ENCODE measurements around the gene ST6GAL1. TPM values are rescaled to one million over a fixed set of nuclear protein-coding genes. Genes with fewer than 3 reads are reported as not detected.

Gene ST6GAL1
- total RNA-seq, 1 experiment from 2014 or later, result 27.6 TPM

DNA sequence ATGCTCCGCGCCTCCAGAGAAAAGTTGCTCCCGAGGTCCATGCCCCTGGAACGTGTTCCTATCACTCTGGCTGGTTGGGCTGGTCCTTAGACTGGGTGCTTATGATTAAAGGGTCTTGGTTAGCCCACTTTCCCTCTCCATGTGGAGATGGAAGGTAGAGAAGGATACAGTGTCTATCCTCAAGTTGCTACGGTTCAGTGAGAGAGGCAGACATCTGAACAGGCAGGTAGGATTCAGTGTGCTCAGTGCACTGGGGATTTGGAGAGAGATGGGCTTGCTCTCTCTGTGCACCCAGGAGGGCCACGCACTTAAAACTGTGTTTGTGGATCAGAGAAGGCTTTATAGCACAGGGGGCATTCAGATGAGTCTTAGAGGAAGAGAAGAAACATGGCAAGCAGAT is 146.0 kb downstream of the ST6GAL1 start:
- in situ Hi-C loops (cut with HindIII; ENCODE audit: low pct_unique_long_range_greater_than_20kb, low sequenced_read_pairs), result no loop called here
- no peak for DNase-seq (ENCODE audit: low read depth)

DNA sequence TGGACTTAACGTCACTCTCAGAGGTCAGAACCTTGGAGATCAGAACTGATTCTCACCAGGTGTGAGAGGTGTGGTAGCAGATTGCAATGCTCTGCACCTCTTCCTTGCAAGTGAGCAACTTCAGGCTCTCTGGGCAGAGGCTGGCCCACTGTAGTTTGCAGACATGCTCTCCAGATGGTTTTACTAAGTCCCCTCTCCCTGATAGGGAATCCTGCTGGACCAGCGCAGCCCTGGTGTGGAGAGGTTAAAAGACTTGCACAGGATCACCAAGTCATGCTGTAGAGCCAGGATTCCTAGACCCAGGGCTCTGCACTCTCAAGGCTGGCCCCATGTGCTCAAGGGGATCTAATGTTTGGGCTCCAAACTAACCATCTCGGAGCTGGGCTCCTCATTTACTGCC is 146.8 kb downstream of the ST6GAL1 start:
- DNase-seq (ENCODE audit: low read depth), result no peak
- in situ Hi-C loops (cut with HindIII; ENCODE audit: low pct_unique_long_range_greater_than_20kb, low sequenced_read_pairs), result no loop called here

DNA sequence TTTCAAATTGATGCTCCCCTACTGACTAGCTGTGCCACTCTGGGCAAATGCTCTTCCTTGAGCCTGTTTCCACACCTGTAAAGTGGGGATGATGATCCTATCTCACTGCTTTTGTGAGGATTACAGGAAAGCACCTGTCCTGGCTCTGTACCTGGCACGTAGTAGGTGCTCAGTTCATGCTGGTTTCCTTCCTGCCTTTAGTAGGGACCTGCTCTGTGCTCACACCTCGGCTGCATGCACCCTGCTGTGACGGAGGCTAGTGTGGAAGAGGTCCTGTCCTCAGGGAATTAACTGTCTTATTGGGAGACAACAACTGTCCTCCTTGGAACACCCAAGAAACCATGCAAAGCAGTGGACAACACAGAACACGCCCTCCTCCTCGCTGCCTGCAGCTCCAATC is 147.2 kb downstream of the ST6GAL1 start:
- in situ Hi-C loops (cut with HindIII; ENCODE audit: low pct_unique_long_range_greater_than_20kb, low sequenced_read_pairs), result no loop called here
- DNase-seq (ENCODE audit: low read depth), result no peak

GRCh38 chr3:187079090-187080022 is 149.0 kb downstream of the ST6GAL1 start:
- DNase-seq (ENCODE audit: low read depth), result no peak
- in situ Hi-C loops (cut with HindIII; ENCODE audit: low pct_unique_long_range_greater_than_20kb, low sequenced_read_pairs), result no loop called here

DNA sequence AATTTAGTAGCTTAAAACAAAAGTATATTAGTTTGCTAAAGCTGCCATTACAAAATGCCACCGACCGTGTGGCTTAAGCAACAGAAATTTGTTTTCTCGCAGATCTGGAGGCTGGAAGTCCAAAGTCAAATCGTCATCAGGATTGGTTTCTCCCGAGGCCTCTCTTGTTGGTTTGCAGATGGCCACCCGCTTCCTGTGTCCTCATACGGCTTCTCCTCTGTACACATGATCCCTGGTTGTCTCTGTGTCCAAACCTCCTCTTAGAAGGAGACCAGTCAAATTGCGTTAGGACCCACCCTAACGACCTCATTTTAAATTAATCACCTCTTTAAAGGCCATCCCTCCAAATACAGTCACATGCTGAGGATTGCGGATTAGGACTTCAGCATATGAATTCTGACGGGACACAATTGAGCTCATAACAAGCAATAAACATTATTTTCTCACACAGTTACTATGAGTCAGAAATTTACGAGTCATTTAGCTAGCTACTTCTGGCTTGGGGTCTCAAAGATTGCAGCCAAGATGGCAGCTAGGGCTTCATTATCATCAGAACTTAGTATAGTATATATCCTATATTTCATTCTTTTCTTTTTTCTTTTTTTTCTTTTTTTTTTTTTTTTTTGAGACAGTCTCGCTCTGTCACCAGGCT is 150.6 kb downstream of the ST6GAL1 start:
- in situ Hi-C loops (cut with HindIII; ENCODE audit: low pct_unique_long_range_greater_than_20kb, low sequenced_read_pairs), result no loop called here
- DNase-seq (ENCODE audit: low read depth), result no peak

DNA sequence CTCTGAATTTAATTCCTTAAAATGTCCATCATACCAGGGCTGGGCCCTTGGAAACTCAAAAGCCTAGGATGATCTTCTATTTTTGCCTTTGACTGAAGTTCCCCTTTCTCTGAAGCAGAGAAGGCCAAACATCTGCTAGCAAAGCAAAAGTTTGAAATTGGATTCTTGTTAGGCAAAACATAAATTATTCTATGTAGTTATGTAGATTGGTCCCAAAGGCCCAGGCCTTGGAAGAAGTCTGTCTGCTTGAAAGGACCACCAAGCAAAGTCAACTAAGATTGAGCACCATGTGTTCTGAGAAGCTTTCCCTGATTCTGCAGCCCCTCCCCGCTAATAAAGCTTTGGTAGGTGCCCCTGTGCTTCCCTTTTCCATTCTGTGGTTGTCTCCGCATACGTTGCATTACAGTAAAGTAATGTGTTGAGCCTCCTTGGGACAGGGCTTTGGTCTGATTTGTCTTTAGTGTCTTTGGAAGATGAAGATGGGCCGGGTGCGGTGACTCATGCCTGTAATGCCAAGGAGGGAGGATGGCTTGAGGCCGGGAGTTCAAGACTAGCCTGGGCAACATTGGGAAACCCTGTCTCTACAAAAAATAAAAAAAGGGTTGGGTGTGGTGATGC is 152.5 kb downstream of the ST6GAL1 start:
- no peak for DNase-seq (ENCODE audit: low read depth)
- in situ Hi-C loops (cut with HindIII; ENCODE audit: low pct_unique_long_range_greater_than_20kb, low sequenced_read_pairs), result no loop called here

GRCh38 chr3:187084126-187084525 is 153.8 kb downstream of the ST6GAL1 start:
- in situ Hi-C loops (cut with HindIII; ENCODE audit: low pct_unique_long_range_greater_than_20kb, low sequenced_read_pairs), result no loop called here
- DNase-seq (ENCODE audit: low read depth), result no peak

- no peak for DNase-seq (ENCODE audit: low read depth)
- in situ Hi-C loops (cut with HindIII; ENCODE audit: low pct_unique_long_range_greater_than_20kb, low sequenced_read_pairs), result no loop called here
Measured at GRCh38 chr3:187084580-187084979, 154.3 kb downstream of the ST6GAL1 start.

DNA sequence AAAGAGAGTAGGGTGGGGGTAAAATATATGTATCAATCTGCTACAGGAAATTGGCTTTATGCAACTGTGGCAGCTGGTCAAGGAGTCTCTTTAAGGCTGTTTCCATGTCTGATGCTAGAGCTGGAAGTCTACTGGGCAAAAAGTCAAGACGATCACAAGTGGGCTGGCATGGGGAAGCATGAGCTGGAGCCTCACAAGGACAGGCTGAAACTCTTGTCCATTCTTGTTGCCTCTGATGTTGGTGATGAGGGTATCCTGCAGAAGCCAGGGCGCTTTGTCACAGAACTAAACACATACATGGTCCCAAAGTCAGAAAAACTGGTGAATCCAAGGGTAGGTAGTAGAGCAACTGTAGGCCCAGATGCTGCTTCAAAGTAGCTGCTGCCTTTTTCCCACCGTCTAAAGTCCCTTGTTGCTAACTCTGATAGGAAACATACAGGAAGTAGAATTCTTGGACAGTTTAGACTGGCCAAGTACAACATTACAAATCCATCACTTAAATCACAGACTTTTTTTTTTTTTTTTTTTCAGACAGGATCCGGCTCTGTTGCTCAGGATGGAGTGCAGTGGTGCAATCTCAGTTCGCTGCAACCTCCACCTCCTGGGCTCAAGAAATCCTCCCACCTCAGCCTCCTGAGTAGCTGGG is 154.8 kb downstream of the ST6GAL1 start:
- in situ Hi-C loops (cut with HindIII; ENCODE audit: low pct_unique_long_range_greater_than_20kb, low sequenced_read_pairs), result no loop called here
- DNase-seq (ENCODE audit: low read depth), result no peak

DNA sequence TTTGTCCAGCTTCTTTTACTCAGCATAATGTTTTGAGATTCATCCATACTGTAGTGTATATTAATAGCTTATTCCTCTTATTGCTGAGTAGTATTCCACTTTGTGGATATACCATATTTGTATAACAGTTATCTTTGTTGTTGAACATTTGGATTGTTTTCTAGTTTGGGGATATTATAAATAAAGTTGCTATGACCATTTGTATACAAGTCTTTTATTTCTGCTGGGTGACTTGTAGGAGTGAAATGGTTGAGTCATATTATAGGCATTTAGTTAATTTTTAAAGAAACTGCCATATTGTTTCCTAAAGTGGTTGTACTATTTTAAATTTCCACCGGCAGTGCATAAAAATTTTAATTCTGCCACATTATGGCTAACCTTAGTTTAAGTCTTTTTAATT is 155.6 kb downstream of the ST6GAL1 start:
- in situ Hi-C loops (cut with HindIII; ENCODE audit: low pct_unique_long_range_greater_than_20kb, low sequenced_read_pairs), result no loop called here
- peak; percentile 43 for DNase-seq (ENCODE audit: low read depth)

DNA sequence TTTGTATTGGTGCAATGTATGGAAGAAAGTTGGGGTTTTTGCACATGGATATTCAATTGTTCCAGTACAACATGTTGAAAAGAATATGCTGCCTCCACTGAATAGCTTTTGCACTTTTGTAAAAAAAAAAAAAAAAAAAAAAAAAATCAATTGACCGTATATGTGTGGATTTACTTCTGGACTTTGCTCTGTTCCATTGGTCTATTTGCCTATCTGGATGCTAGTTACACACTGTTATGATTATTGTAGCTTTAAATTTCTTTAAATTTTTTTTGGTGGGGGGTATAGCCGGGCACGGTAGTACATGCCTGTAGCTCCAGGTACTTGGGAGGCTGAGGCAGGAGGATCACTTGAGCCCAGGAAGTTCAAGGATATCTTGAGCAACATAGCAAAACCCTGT is 156.5 kb downstream of the ST6GAL1 start:
- DNase-seq (ENCODE audit: low read depth), result no peak
- in situ Hi-C loops (cut with HindIII; ENCODE audit: low pct_unique_long_range_greater_than_20kb, low sequenced_read_pairs), result no loop called here

- in situ Hi-C loops (cut with HindIII; ENCODE audit: low pct_unique_long_range_greater_than_20kb, low sequenced_read_pairs), result no loop called here
- DNase-seq (ENCODE audit: low read depth), result no peak
Measured at GRCh38 chr3:187088701-187089100, 158.4 kb downstream of the ST6GAL1 start.

DNA sequence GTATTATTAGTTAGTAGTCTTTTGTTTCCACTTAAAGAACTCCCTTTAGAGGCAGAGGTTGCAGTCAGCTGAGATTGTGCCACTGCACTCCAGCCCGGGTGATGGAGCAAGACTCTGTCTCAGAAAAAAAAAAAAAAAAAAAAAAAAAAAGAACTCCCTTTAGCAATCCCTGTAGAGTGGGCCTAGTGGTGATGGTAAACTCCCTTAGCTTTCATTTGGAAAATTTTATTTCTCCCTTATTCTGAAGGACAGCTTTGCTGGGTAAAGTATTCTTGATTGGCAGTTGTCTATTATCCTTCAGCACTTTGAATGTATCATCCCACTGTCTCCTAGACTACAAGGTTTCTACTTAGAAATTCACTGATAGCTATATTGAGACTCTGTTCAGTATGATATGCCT is 163.0 kb downstream of the ST6GAL1 start:
- no peak for DNase-seq (ENCODE audit: low read depth)
- in situ Hi-C loops (cut with HindIII; ENCODE audit: low pct_unique_long_range_greater_than_20kb, low sequenced_read_pairs), result no loop called here

DNA sequence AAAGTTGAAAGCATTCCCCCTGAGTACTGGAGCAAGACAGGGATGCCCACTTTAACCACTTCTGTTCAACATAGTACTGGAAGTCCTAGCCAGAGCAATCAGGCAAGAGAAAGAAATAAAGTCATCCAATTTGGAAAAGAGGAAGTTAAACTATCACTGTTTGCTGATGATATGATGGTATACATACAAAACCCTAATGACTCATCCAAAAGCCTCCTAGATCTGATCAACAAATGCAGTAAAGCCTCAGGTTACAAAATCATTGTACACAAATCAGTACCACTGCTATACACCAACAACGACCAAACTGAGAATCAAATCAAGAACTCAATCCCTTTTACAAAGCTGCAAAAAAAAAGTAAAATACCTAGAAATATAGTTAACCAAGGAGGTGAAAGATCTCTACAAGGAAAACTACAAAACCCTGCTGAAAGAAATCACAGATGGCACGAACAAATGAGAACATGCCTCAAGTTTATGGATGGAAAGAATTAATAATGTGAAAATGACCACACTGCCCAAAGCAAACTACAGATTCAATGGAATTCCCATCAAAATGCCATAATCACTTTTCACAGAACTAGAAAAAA is 168.7 kb downstream of the ST6GAL1 start:
- in situ Hi-C loops (cut with HindIII; ENCODE audit: low pct_unique_long_range_greater_than_20kb, low sequenced_read_pairs), result no loop called here
- DNase-seq (ENCODE audit: low read depth), result no peak

GRCh38 chr3:187101184-187102072 is 171.1 kb downstream of the ST6GAL1 start:
- in situ Hi-C loops (cut with HindIII; ENCODE audit: low pct_unique_long_range_greater_than_20kb, low sequenced_read_pairs), result no loop called here
- DNase-seq (ENCODE audit: low read depth), result peak; percentile 15

DNA sequence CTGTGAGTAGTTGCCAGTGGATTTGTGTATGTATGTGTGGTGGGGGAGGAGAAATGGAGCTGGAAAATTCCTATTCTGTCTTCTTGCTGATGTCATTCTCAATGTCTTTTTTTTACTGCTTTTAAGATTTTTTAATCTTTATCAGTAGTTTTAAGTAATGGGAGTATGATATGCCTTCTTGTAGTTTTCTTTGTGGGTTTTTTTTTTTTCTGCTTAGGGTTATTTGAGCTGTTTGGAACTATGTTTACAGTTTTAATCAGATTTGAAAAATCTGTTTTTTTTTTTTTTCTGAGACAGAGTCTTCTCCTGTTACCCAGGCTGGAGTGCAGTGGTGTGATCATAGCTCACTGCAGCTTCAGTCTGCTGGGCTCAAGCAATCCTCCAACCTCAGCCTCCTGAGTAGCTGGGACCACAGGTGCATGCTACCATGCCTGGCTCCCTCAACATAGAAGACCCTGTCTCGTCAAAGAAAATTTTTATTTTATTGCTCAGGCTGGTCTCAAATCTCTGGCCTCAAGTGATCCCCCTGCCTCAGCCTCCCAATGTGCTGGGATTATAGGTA is 171.8 kb downstream of the ST6GAL1 start:
- in situ Hi-C loops (cut with HindIII; ENCODE audit: low pct_unique_long_range_greater_than_20kb, low sequenced_read_pairs), result no loop called here
- DNase-seq (ENCODE audit: low read depth), result no peak

DNA sequence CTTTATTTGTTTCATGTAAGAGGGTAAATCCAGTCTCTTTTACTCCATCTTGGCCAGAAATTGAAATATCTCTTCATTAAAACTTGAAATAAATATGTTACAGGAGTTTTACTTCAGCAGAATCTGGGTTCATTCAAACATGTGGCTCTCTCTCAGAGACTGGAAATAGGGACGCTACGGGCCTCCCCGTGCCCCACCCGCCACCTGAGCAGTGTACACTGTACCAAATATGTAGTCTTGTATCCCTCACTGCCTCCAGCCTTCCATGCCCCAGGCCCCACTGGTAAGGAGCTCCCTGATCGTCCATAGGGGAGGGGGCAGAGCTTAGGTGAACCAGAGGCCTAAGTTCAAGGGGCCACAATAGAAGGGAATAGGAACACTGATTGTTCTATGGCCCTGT is 172.9 kb downstream of the ST6GAL1 start:
- DNase-seq (ENCODE audit: low read depth), result no peak
- in situ Hi-C loops (cut with HindIII; ENCODE audit: low pct_unique_long_range_greater_than_20kb, low sequenced_read_pairs), result no loop called here

Measured in Caki2 (cell line).